ENCODE measurements around the gene FAM9C. TPM values are rescaled to one million over a fixed set of nuclear protein-coding genes. Genes with fewer than 3 reads are reported as not detected.

The FAM9C gene
- total RNA-seq, 4 donors from 2014 or later: not detected

- Histone ChIP-seq H3K36me3 (no peaks in the 10 kb centered on the region), H3K27me3 (no peaks in the 10 kb centered on the region), H3K27ac (replicated peaks in 1 of 4) (no peak overlapping the region), H3K4me3 (no peak overlapping the region), H3K9me3 (no peaks in the 10 kb centered on the region), H3K4me1 (peaks cover 0 to 12% (median 5%) of the 10 kb centered on the region in 4 donors)
- whole genome bisulfite sequencing: 61% methylated on average over 3 of the region's 3 CpGs
- TF ChIP-seq, protein P1, sequence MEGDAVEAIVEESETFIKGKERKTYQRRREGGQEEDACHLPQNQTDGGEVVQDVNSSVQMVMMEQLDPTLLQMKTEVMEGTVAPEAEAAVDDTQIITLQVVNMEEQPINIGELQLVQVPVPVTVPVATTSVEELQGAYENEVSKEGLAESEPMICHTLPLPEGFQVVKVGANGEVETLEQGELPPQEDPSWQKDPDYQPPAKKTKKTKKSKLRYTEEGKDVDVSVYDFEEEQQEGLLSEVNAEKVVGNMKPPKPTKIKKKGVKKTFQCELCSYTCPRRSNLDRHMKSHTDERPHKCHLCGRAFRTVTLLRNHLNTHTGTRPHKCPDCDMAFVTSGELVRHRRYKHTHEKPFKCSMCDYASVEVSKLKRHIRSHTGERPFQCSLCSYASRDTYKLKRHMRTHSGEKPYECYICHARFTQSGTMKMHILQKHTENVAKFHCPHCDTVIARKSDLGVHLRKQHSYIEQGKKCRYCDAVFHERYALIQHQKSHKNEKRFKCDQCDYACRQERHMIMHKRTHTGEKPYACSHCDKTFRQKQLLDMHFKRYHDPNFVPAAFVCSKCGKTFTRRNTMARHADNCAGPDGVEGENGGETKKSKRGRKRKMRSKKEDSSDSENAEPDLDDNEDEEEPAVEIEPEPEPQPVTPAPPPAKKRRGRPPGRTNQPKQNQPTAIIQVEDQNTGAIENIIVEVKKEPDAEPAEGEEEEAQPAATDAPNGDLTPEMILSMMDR (IDR thresholded peaks at IDR 0.05): no peak
- TF ChIP-seq POLR2AphosphoS5 (IDR thresholded peaks at IDR 0.05) (no peak), EP300 (IDR thresholded peaks at IDR 0.05) (no peak), POLR2A (IDR thresholded peaks at IDR 0.05; ENCODE audit: low read depth) (no peak)
- intact Hi-C loops (cut with DNase I): no loop called here
- no peak for DNase-seq (ENCODE audit: extremely low spot score)
Measured at GRCh38 chrX:13059637-13060499, 15.4 kb upstream of the FAM9C start.

GRCh38 chrX:13055486-13055885 lies 11.1 kb upstream of the FAM9C start:
- WGBS: 86% methylated on average over 1 of the region's 1 CpG
- Histone ChIP-seq H3K27me3 (no peaks in the 10 kb centered on the region), H3K27ac (replicated peaks in 1 of 4) (no peak overlapping the region), H3K9me3 (no peaks in the 10 kb centered on the region), H3K4me3 (no peak overlapping the region), H3K4me1 (peaks cover 0 to 14% (median 2%) of the 10 kb centered on the region in 4 donors), H3K36me3 (no peaks in the 10 kb centered on the region)
- no peak for DNase-seq (ENCODE audit: extremely low spot score)
- intact Hi-C loops (cut with DNase I): no loop called here
- TF ChIP-seq POLR2A (IDR thresholded peaks at IDR 0.05; ENCODE audit: low read depth) (no peak), EP300 (IDR thresholded peaks at IDR 0.05) (no peak), POLR2AphosphoS5 (IDR thresholded peaks at IDR 0.05) (no peak)
- TF ChIP-seq, protein P1 (IDR thresholded peaks at IDR 0.05): no peak

DNA sequence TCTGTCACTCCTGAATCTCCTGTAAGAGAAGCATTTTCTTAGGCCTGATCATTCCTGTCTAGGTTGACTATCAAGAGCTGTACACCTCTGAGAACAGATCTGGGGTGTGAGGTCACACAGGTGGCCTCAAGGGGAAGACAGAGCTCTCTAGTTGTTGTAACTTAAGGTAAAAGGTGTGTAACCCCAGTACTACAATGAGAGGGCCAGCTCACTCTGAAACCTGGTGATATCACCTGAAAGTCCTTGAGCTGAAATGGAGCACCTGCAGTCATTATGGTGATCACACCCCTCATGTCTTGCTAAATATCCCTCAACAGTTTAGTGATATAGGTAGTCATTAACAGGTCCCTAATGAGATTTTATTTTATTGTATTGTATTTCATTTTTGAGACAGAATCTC lies 8.8 kb upstream of the FAM9C start:
- Histone ChIP-seq H3K27ac (replicated peaks in 1 of 4) (no peak overlapping the region), H3K27me3 (no peaks in the 10 kb centered on the region), H3K9me3 (no peaks in the 10 kb centered on the region), H3K4me1 (peaks cover 0 to 14% (median 2%) of the 10 kb centered on the region in 4 donors), H3K36me3 (no peaks in the 10 kb centered on the region), H3K4me3 (no peak overlapping the region)
- intact Hi-C loops (cut with DNase I): no loop called here
- no peak for DNase-seq (ENCODE audit: extremely low spot score)
- TF ChIP-seq EP300 (IDR thresholded peaks at IDR 0.05): no peak
- TF ChIP-seq, protein P1 (IDR thresholded peaks at IDR 0.05): no peak
- TF ChIP-seq POLR2A (IDR thresholded peaks at IDR 0.05; ENCODE audit: low read depth): no peak
- TF ChIP-seq POLR2AphosphoS5 (IDR thresholded peaks at IDR 0.05): no peak

DNA sequence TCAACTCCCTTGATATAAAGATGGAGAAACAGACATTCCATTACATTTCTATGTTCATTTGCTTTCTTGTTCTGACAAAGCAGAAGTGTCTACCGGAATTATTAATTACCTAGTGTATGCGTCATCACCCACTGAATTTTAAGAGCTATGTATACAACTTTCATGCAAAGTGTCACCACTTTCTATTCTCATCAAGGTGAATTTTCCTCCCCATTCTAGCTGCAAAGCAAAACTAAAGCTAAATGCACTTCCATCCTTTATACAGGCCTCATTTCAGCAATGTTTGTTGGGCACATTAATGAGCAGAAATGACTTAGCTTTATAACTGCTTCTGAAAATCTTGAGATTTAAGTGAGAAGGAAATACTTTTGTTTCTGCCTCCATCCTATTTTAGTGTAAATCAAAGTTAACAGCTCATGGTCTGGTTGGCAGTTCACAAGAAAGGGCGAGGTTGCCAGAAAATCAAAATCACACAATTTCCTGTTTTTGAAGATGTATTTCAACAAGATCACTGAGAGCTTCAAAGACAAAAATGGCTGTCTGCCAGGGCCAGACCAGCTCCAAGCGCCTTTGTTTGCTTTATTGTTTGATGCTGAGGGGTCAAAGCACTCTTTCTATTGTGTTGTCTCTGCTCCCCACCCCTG lies 7.2 kb upstream of the FAM9C start:
- H3K27me3 ChIP-seq: no peaks in the 10 kb centered on the region
- TF ChIP-seq POLR2A (IDR thresholded peaks at IDR 0.05; ENCODE audit: low read depth) (no peak), POLR2AphosphoS5 (IDR thresholded peaks at IDR 0.05) (no peak), EP300 (IDR thresholded peaks at IDR 0.05) (no peak)
- TF ChIP-seq, protein P1 (IDR thresholded peaks at IDR 0.05): no peak
- H3K4me1 ChIP-seq: peaks cover 0 to 16% (median 3%) of the 10 kb centered on the region in 4 donors
- no peaks in the 10 kb centered on the region for H3K9me3 ChIP-seq
- intact Hi-C loops (cut with DNase I): no loop called here
- 47% methylated on average over 4 of the region's 4 CpGs for WGBS
- DNase-seq (ENCODE audit: extremely low spot score): no peak
- no peaks in the 10 kb centered on the region for H3K36me3 ChIP-seq
- H3K27ac ChIP-seq (replicated peaks in 1 of 4): peak overlapping the region in 3 of 4 donors; percentile 21 to 44 (median 22)
- no peak overlapping the region for H3K4me3 ChIP-seq

All from esophagus muscularis mucosa (tissue), 4 donors.